GM21723 (cell line): Measurements from ENCODE around the gene MYO3A.
A peak's percentile ranks its signal among the peaks of the same experiment; 100 is the strongest.

Source experiments
- ATAC-seq: cut with Tn5 transposase; IDR thresholded peaks from one replicate; pipeline ENCODE4 v1.9.1; 2021; ENCODE audit warnings: mild to moderate bottlenecking, moderate library complexity; ENCODE audit not compliant: unreplicated experiment

Gene MYO3A, protein sequence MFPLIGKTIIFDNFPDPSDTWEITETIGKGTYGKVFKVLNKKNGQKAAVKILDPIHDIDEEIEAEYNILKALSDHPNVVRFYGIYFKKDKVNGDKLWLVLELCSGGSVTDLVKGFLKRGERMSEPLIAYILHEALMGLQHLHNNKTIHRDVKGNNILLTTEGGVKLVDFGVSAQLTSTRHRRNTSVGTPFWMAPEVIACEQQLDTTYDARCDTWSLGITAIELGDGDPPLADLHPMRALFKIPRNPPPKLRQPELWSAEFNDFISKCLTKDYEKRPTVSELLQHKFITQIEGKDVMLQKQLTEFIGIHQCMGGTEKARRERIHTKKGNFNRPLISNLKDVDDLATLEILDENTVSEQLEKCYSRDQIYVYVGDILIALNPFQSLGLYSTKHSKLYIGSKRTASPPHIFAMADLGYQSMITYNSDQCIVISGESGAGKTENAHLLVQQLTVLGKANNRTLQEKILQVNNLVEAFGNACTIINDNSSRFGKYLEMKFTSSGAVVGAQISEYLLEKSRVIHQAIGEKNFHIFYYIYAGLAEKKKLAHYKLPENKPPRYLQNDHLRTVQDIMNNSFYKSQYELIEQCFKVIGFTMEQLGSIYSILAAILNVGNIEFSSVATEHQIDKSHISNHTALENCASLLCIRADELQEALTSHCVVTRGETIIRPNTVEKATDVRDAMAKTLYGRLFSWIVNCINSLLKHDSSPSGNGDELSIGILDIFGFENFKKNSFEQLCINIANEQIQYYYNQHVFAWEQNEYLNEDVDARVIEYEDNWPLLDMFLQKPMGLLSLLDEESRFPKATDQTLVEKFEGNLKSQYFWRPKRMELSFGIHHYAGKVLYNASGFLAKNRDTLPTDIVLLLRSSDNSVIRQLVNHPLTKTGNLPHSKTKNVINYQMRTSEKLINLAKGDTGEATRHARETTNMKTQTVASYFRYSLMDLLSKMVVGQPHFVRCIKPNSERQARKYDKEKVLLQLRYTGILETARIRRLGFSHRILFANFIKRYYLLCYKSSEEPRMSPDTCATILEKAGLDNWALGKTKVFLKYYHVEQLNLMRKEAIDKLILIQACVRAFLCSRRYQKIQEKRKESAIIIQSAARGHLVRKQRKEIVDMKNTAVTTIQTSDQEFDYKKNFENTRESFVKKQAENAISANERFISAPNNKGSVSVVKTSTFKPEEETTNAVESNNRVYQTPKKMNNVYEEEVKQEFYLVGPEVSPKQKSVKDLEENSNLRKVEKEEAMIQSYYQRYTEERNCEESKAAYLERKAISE (N-terminal part only)

DNA sequence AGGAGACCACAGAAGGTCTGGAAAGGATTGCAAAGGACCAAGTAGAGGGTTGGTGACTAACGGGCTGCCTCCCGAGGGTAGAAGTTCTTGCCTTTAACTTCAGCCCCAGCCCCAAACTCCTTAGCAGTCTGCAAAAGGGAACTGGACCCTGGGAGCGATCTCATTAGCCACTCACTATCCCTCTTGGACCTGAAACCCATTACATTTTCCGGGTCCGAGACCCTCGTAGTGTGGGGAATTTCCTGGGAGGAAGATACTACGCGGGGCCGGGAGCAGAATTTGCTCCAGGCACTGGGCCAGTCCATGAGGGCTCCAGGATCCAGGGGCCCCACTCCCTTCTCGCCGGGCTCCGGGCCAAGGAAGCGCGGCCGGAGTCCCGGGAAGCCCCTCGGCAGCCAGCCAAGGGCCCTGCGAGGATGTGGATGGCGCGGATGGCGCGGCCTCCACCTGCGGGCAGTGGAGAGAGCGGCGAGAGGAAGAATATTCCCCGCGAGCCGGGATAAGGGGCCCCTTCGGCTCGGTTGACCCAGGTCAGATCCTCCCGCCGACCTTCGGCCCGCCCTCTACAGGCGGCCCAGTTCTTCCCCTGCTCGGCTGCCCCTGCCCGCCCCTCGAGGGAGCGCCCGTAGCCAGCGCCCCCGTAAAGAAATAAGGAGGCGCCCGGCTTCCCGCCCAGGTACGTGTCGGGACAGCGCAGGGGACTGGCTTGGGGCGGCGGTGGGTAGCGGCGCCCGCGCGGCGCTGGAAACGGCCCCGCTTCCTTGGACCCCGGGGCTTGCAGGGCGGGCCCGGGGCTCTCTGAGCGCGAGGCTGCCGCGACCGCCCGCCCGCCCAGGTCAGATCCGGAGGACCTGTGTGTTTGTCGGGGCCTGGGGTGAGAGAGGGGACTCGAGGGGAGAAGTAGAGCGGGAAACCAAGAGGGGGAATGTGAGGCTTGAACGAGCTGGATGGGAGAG lies at the start of gene MYO3A:
Gene MYO3A (plus strand): TSS at position 577 of the 956 bp plus-strand sequence. CDS start 17,882 bp downstream, outside the sequence.
- ATAC-seq: peak; percentile 27

DNA sequence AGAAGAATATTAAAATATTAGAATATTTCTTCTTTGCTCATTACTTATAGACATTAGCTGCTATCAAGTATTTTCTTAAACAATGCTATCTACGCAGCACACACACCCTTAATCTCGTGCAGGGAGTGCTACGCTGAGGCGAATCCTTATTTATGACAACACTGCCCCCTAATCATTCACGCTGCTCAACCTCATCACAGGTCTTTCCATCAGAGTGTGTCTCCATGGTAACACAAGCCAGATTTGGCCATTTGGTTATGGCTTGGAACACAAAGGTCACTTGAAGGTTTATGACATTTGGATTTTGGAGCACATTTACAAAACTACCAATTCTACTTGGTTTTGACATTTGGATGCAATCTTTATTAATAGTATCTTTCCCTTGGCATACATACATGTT lies 45.4 kb upstream of the MYO3A start:
- ATAC-seq: no peak

DNA sequence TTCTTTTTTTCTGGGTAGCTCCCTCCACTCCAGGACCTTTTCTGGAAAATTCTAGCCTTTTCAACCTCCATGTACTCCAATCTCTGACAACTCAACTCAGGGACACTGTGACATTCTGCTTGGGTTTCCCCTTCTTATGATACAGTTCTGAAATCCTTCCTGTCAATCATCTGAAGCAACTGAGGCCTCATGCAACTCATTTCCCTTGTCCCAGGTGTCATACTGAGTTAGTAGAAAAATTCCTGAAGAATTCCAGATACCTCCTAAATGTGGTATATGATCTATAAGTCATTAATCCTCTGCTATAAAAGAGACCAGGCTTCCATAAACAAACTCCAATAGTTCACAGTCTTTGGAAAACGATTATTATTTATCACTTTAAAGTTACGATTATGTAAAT lies 43.0 kb upstream of the MYO3A start:
- ATAC-seq: no peak

DNA sequence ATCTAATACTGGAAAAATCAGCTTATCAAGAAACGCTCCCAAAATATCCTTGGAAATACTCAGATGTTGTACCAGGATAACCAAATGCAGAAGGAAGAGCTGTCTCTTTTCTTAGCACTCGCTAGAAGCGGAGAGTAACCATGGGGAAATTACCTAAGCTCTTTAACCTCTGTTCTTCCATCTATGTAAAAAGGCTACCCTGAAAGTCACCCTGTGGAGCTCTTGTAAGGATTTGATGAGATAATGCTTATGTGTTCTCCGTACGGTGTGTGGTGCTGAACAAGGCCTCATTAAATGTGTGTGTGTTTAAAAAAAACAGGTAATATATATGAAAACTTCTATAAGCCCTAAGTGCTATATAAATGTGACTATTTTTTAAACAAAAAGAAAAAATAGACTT lies 38.2 kb upstream of the MYO3A start:
- ATAC-seq: no peak

DNA sequence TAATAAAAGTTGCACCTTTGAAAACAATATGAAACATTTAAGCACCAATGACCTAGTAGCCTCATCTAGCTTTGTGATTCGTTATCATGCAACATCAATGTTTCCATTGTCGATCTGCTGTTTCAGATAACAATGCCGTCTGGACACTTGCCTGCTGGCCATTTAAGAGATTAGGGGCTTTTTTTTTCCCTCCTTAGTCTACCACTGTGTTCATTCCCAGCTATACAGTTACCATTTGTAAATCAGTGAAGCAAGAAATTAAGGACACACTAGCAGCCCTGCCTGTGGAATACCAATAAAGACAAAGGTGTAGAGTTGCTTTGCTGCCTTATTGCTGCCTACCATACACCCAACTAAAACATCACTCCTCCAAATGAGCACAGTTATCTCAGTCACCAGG lies 37.6 kb upstream of the MYO3A start:
- no peak for ATAC-seq

DNA sequence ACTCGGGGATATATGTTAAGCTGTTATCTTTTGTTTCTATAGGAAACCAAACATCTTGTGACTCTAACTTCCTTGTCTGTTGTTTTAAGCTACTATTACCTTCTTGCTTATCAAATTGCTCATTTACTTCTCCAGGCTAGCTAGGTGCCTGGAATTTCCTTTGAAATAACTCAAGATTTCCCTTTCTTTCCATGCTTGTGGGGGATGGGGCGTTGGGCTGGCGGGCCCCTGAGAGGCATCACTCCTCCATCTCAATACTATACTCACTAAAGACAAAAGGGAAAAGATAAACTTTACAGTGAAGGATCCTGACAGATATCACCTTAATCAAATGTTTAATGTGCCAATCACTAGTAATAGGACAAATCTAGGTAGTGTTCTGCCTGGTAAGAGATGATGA lies 34.7 kb upstream of the MYO3A start:
- no peak for ATAC-seq

DNA sequence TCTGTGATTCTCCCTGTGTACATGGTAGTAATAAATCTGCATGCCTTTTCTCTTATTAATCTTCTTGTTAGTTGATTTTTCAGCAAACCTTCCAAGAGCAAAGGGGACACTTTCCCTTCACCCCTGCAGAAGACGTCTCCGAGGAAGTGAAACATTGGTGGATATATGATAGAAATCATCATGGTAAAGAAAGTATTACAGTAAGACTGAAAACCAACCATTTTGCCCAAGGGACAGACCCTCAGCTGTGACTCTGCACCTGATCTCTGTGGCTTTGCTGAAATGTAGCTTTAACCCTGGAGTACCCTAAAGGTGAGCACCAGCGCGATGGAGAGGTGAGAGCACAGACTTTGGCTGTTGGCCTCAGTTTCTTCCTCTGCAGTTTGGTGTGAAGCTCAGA lies 32.8 kb upstream of the MYO3A start:
- peak; percentile 45 for ATAC-seq

DNA sequence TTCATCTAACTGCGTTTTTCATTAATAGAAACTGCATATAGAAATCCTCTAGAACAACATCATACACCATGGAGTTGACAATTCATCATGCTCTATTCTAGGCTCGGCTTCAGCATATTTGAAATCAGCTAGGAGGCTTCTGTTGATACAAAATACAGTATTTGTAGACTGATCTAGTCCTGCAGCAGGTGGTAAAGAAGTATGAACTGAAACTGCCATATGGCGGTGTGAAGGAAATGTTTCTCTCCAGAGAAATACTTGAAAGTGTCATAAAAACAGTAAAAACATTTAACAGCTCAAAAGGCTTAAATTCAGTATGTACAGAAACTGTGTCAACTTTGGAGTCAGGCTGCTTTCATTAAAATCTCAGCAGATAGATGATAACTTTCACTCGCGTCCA lies 32.0 kb upstream of the MYO3A start:
- peak; percentile 80 for ATAC-seq

DNA sequence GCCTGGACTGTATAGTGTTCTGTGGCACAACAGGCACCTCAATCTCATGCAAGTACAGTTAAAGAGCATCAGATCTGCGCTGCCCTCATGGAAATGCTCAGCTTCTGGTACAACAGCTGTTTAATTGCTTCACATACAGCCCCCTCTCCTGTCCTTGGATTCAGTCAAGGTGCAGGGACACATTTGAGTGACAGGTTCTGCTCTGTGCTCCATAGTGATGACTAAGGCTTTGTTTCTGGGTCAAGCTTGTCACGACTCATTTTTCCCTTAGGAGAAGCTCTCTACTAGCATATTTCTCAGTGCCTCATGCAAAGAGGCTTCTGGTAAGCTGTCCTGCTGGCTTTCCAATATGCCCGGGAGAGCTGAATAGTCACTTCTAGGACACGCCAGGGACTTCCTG lies 26.8 kb upstream of the MYO3A start:
- no peak for ATAC-seq

DNA sequence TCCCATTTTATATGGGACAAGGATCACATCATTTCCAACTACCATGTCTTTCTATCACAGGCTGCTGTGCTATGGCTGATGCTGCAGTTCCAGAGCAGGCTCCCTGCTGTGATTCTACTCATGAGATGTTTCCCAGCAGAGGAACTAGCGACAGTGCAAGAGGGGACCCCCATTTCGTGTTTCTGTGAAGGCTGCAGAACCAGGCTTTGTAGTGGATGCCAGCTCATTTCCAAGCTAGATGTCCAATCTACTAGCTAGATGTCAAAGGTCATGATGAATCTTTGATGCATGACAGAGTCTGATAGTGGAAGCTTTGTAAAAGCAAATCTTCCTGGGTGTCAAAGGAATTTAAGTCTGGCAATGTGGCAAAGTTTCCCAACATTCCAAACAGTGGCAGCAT lies 21.2 kb upstream of the MYO3A start:
- ATAC-seq: no peak

DNA sequence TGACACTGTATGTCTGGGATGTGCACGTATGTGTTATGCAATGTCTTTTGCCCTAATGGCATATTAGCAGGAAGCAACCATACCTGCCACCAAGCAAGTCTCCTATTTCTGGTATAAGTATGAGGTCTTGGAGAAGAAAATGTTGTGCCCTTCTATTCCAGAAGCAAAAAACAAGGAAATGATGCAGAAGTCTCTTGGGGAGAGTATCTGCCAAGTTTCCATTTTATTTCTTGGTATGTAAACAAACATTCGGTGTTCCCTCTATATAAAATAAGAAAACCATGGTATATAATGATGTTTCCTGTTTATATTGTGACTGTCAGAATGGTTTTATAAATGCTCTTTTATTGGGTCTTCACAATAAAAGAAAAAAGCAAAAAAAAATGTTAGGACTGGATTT lies 19.3 kb upstream of the MYO3A start:
- no peak for ATAC-seq

DNA sequence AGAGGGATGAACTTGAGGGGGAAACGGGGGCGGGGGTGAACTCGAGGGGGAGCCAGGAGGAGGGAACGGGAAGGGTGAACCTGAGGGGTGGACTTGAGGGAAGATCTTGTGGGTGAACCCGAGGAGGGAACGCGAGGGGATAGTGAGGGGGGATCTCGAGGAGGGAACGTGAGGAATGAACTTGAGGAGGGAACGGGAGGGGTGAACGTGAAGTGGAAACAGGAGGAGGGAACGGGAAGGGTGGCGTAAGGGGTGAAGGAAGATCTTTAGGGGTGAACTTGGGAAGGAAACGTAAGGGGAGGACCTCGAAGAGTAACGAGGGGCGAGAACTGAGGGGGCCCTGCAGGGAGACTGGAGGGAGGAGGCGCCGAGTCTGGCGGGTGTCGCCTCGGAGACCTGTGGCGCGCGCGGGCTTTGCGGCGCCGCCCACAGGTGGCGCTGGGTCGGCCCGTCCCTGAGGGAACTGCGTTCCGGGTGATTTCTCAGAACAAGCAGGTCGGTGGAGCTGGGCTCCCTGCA lies 651 bp downstream of the MYO3A start:
- peak; percentile 71 for ATAC-seq

DNA sequence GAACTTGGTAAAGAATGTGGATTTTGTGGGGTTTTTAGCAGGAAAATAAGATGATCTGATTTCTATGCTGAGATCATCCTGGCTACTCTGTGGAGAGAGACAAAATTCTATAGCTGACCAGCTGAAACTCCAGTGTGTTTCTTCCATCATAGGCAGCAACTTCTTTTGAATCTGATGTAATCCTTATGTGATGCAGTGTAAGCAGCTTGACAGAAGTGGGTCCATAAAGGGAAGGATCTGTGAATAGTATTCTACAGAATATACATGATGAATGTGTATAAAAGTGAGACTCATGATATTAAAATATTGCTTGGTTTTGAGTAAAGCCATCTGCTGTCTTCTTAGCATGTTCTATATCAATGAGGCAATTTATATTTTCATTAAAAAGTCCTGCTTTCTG lies 4.4 kb downstream of the MYO3A start:
- no peak for ATAC-seq

DNA sequence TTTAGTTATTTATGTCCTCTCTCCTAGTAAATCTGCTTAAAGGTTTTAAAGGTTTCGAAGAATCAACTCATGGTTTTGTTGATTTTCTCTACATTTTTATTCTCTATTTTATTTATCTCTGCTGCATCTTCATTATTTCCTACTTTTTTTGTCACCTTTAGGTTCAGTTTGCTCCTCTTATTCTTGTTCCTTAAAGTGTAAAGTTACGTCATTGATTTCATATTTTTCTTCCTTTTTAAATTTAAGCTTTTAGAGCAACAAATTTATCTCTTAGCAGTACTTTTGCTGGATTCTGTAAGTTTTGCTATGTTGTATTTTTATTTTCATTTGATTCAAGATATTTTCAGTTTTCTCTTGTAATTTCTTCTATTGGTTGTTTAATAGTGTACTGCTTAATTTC lies 10.7 kb downstream of the MYO3A start:
- no peak for ATAC-seq

DNA sequence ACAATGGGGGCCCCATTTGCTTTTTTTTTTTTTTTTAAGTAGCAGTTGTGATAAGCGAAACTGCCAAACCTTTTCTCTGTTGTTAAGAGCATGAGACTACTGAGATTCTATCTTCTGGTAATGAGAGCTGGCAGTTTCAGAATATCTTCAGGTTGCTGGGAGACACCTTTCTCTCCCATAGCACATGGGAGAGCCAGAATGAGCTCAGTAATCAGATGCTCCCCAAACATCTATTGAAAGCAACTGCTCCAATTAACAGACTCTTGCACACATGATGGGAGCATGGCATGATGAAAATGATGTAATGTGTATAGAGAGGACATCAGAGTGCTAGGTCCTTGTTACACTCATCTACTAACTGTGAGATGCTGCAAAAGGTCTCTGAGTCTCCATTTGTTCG lies 18.8 kb downstream of the MYO3A start:
- ATAC-seq: peak; percentile 63

DNA sequence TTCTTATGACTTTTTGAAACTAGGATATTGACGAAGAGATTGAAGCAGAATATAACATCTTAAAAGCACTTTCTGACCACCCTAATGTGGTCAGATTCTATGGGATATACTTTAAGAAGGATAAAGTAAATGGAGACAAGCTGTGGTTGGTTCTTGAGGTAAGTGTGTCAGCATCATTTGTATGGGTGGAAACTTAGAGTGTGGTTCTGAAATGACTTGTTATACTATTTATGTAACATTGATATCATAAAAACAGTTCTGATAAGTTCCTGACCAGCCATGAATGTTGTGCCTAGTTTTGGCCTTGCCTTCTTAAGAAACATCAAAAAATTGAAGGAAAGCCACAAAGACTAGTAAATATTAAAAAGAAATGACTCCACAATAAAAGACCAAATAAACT lies 20.8 kb downstream of the MYO3A start:
- no peak for ATAC-seq

DNA sequence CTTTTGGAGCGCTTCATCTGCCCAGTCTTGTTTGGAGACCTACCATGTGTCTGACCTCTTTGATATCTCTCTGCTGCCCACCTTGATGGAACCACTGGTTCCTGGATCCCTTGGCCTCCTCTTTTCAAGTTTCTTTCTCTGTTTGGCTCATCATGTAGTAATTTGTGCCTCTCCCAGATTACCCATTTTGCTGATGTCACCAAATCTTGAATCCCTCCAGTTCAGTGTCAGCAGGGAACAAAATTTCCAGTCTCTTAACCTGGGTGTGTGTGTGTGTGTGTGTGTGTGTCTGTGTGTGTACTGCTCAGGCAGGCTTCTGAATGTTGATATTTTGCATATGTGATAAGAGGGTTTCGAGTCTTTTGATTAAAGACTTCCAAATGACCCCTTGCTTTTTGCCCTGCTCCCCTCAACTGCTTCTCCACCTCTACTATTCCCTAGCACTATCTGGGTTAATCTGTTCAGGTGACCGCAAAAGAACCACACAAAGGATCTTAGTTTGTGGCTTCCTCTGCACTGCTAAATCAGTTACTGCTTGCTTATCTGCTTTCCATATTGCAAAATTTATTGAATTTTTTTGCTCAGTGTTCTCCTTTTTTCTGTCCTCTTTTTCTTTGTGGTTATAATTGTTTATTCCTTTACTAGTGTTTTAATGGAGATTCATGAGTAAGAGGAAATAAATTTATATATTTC lies 25.7 kb downstream of the MYO3A start:
- ATAC-seq: no peak

DNA sequence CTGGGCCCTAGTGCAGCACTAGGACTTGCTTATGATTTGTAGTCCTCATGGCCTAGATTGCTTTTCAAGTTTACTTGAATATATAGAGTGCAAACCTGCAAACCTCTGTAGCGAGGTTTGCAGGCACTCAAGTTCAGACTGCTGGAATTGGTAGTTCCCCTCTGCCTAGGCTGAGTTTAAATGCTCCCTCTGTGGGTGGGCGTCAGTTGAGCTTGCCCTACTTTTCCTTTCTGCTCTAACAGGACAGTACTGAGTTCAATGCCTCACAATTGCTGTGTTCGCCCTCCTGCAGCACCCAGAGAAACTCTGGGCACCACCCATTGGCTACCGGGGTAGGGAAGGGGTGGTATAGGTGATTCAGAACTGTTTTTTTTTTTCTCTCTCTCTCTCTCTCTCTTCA lies 31.6 kb downstream of the MYO3A start:
- no peak for ATAC-seq

DNA sequence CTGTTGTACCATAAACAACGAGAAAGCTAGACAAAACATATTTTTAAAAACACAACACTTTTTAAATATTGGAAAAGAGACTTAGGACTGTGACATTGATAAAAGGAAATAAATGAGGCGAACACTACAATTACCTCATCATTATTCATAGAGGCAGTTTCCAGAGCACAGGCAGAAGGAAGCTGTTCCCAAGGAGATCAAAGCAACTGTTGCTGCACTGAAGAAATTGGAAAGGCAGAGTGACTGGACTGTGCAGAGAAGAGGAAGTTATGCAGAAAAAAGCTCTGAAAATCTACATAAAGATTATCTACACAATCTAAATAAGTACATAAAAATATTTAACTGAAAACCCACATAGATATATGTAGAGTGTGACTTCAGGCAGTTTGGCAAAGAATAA lies 32.8 kb downstream of the MYO3A start:
- no peak for ATAC-seq
